Measurements from ENCODE around the gene CEP57. TPM values are rescaled to one million over a fixed set of nuclear protein-coding genes. Genes with fewer than 3 reads are reported as not detected.

CEP57 gene
- total RNA-seq, 2 experiments from 2014 or later = 57.7 to 67.4 TPM

DNA sequence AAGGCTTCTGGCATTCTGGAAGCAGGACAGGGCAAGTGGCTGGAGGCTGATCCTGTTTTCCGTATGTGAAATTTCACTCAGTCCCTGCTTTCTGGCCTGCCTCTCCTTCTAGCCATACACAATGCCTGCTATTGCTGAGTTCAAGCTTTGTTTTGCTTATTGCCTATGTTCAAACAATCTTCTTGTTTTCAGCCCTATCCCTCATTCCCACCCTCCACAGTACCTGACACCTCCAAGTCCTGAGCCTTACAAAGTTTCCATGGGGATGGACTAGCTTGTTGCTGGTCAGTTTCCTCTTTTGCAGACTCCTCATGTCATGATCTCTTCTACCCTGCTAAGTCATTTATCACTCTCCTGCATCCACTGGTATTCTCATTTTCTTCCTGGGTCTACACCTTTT is 38.8 kb upstream of the CEP57 start:
- H3K79me2 ChIP-seq (ENCODE audit: insufficient read depth, low read depth, low read length) = no peaks in the 10 kb centered on the region
- intact Hi-C loops (cut with micrococcal nuclease; ENCODE audit: unreplicated experiment) = no loop called here
- BruUV-seq (replicated peaks) = no TSS peak
- ChIA-PET CTCF (ENCODE audit: unreplicated experiment) (no interaction called here), POLR2A (no interaction called here)
- H3K27ac ChIP-seq (ENCODE audit: low read depth, low read length, poor library complexity, severe bottlenecking) = no peak overlapping the region
- no peaks in the 10 kb centered on the region for H3K4me1 ChIP-seq (ENCODE audit: insufficient read depth, low read length, poor library complexity, severe bottlenecking)
- no peaks in the 10 kb centered on the region for H3K36me3 ChIP-seq (ENCODE audit: insufficient read depth, low read length)
- H3K4me2 ChIP-seq (ENCODE audit: low read length) = no peak overlapping the region
- no peaks in the 10 kb centered on the region for H3K9me2 ChIP-seq (ENCODE audit: insufficient read depth, low read length)
- DNase-seq (ENCODE audit: low spot score) = no peak
- H3K4me3 ChIP-seq (ENCODE audit: low read depth, low read length, poor library complexity, severe bottlenecking) = no peak overlapping the region
- no peak overlapping the region for H2AFZ ChIP-seq (ENCODE audit: low read length)
- no peak for TF ChIP-seq EZH2phosphoT487 (IDR thresholded peaks at IDR 0.05; ENCODE audit: borderline replicate concordance, low read depth, low read length)
- TF ChIP-seq, protein P1, sequence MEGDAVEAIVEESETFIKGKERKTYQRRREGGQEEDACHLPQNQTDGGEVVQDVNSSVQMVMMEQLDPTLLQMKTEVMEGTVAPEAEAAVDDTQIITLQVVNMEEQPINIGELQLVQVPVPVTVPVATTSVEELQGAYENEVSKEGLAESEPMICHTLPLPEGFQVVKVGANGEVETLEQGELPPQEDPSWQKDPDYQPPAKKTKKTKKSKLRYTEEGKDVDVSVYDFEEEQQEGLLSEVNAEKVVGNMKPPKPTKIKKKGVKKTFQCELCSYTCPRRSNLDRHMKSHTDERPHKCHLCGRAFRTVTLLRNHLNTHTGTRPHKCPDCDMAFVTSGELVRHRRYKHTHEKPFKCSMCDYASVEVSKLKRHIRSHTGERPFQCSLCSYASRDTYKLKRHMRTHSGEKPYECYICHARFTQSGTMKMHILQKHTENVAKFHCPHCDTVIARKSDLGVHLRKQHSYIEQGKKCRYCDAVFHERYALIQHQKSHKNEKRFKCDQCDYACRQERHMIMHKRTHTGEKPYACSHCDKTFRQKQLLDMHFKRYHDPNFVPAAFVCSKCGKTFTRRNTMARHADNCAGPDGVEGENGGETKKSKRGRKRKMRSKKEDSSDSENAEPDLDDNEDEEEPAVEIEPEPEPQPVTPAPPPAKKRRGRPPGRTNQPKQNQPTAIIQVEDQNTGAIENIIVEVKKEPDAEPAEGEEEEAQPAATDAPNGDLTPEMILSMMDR (conservative IDR thresholded peaks at IDR 0.05; ENCODE audit: low read length) = no peak
- H3K9me3 ChIP-seq (ENCODE audit: low read length) = no peaks in the 10 kb centered on the region
- no peaks in the 10 kb centered on the region for H4K20me1 ChIP-seq (ENCODE audit: insufficient read depth, low read length)

GRCh38 chr11:95760941-95761340 is 29.4 kb upstream of the CEP57 start:
- Histone ChIP-seq H3K79me2 (ENCODE audit: insufficient read depth, low read depth, low read length) (no peaks in the 10 kb centered on the region), H3K36me3 (ENCODE audit: insufficient read depth, low read length) (no peaks in the 10 kb centered on the region), H3K4me3 (ENCODE audit: low read depth, low read length, poor library complexity, severe bottlenecking) (no peak overlapping the region), H2AFZ (ENCODE audit: low read length) (no peak overlapping the region), H3K4me1 (ENCODE audit: insufficient read depth, low read length, poor library complexity, severe bottlenecking) (no peaks in the 10 kb centered on the region), H3K4me2 (ENCODE audit: low read length) (no peak overlapping the region), H3K27ac (ENCODE audit: low read depth, low read length, poor library complexity, severe bottlenecking) (no peak overlapping the region), H4K20me1 (ENCODE audit: insufficient read depth, low read length) (no peaks in the 10 kb centered on the region), H3K9me2 (ENCODE audit: insufficient read depth, low read length) (no peaks in the 10 kb centered on the region), H3K9me3 (ENCODE audit: low read length) (no peaks in the 10 kb centered on the region)
- no peak for TF ChIP-seq EZH2phosphoT487 (IDR thresholded peaks at IDR 0.05; ENCODE audit: borderline replicate concordance, low read depth, low read length)
- TF ChIP-seq, protein P1 (conservative IDR thresholded peaks at IDR 0.05; ENCODE audit: low read length) = no peak
- no TSS peak for BruUV-seq (replicated peaks)
- ChIA-PET CTCF (ENCODE audit: unreplicated experiment) (interaction anchor here (0.9 kb wide), 1 partner anchor 609 kb away, joined by 3 read pairs; no protein-coding TSS in a partner anchor), POLR2A (interaction anchor here (0.7 kb wide), 1 partner anchor 30 kb away, joined by 4 read pairs; no protein-coding TSS in a partner anchor)
- intact Hi-C loops (cut with micrococcal nuclease; ENCODE audit: unreplicated experiment) = loop anchor here (5.0 kb wide), 1 partner anchor 254 kb away; no protein-coding TSS in a partner anchor
- DNase-seq (ENCODE audit: low spot score) = no peak

DNA sequence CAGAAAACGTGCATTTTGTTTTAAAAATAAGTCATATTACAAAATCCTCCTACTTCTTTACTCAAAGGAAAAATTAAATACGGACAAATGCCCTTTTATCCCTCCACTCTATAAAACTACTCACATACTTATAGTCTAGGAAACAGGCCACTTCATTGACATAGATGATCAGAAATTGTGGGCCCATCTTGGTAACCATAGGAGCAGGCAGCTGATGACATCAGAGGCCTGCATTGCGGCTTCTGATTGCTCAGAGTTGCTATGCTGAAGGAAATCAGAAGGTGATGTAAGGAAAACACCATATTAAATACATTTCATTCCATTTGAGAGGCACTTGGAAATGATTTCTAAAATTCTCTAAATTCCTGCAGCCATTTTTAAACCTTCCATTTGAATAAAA is 27.8 kb upstream of the CEP57 start:
- CTCF ChIA-PET (ENCODE audit: unreplicated experiment) = no interaction called here
- no peaks in the 10 kb centered on the region for H4K20me1 ChIP-seq (ENCODE audit: insufficient read depth, low read length)
- H3K4me1 ChIP-seq (ENCODE audit: insufficient read depth, low read length, poor library complexity, severe bottlenecking) = no peaks in the 10 kb centered on the region
- no peaks in the 10 kb centered on the region for H3K9me3 ChIP-seq (ENCODE audit: low read length)
- POLR2A ChIA-PET = interaction anchor here (1.2 to 1.5 kb wide), 2 partner anchors 10 to 13 kb away, joined by 3 to 5 read pairs; no protein-coding TSS in a partner anchor
- H3K9me2 ChIP-seq (ENCODE audit: insufficient read depth, low read length) = no peaks in the 10 kb centered on the region
- no peak overlapping the region for H3K27ac ChIP-seq (ENCODE audit: low read depth, low read length, poor library complexity, severe bottlenecking)
- no peaks in the 10 kb centered on the region for H3K36me3 ChIP-seq (ENCODE audit: insufficient read depth, low read length)
- no peak for DNase-seq (ENCODE audit: low spot score)
- no peaks in the 10 kb centered on the region for H3K79me2 ChIP-seq (ENCODE audit: insufficient read depth, low read depth, low read length)
- no peak overlapping the region for H3K4me2 ChIP-seq (ENCODE audit: low read length)
- intact Hi-C loops (cut with micrococcal nuclease; ENCODE audit: unreplicated experiment) = loop anchor here (5.0 kb wide), 1 partner anchor 255 kb away; no protein-coding TSS in a partner anchor
- no TSS peak for BruUV-seq (replicated peaks)
- TF ChIP-seq, protein P1 (conservative IDR thresholded peaks at IDR 0.05; ENCODE audit: low read length) = no peak
- no peak for TF ChIP-seq EZH2phosphoT487 (IDR thresholded peaks at IDR 0.05; ENCODE audit: borderline replicate concordance, low read depth, low read length)
- no peak overlapping the region for H2AFZ ChIP-seq (ENCODE audit: low read length)
- no peak overlapping the region for H3K4me3 ChIP-seq (ENCODE audit: low read depth, low read length, poor library complexity, severe bottlenecking)
